NCI-H146 treated with DMSO at 0.1 percent for 48 hours (cell line): ENCODE measurements around the gene ATP5ME.
A peak's percentile ranks its signal among the peaks of the same experiment; 100 is the strongest.
"Not testable (repeated sequence)": the region's sequence is repeated elsewhere in the genome, so short reads cannot be mapped to it uniquely, and the experiment has no call there.

Experiments used
- DNase-seq: peaks from one replicate; lab custom pipeline; 2025; ENCODE audit not compliant: unreplicated experiment; lab: John Stamatoyannopoulos, UW

The ATP5ME gene

GRCh38 chr4:656436-657337, 17.4 kb downstream of the ATP5ME start:
- DNase-seq: no peak

GRCh38 chr4:655464-656151, 18.5 kb downstream of the ATP5ME start:
- no peak for DNase-seq

DNA sequence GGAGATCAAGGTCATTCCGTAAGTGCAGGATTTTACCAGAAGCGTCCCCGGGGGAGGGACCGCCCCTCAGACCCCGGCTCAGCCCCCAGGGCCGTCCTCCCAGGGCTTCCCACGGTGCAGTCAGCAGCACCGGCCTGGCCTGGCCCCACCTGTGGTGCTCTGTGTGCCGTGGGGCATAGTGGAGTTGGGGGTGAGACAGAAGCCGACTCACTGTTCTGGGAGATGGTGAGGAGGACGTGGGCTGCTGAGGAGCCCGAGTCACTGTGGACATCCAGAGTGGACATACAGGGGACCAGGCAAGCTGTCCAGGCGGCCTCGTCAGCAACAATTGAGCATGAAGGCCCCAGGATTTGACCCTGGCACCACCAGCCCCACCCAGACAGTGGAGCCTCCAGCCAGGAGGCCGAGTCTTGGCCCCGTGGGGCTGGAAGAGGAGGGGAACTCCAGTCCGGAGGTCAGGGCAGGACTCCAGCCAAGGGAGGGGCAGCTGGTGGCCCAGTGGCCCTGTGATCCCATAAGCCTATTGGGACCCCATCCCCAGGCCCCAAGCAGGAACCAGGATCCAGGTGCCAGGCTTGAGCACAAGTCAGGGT, 19.1 kb downstream of the ATP5ME start:
- DNase-seq: no peak

DNA sequence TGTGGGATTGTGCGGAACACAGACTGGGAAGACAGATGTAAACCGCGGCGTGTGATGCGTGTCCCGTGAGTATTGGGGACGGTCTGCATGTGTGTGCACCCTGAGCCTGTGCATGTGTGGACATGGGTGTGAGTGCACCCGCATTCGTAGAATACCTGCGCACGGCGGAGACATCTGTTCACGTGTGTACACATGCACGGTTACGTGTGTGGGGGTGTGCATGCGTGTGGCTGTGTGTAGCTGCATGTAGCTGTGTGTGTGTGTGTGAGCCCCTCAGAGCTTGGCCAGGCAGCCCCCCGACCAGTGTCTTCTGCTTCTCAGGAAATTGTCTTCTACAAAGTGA, 19.6 kb downstream of the ATP5ME start:
- DNase-seq: no peak

- DNase-seq: no peak
These were observed 20.1 kb downstream of the ATP5ME start for GRCh38 chr4:653831-654502.

- DNase-seq: no peak
These were observed 20.8 kb downstream of the ATP5ME start for GRCh38 chr4:653080-653821.

- DNase-seq: no peak
These were observed 22.0 kb downstream of the ATP5ME start for GRCh38 chr4:651884-652642.

DNA sequence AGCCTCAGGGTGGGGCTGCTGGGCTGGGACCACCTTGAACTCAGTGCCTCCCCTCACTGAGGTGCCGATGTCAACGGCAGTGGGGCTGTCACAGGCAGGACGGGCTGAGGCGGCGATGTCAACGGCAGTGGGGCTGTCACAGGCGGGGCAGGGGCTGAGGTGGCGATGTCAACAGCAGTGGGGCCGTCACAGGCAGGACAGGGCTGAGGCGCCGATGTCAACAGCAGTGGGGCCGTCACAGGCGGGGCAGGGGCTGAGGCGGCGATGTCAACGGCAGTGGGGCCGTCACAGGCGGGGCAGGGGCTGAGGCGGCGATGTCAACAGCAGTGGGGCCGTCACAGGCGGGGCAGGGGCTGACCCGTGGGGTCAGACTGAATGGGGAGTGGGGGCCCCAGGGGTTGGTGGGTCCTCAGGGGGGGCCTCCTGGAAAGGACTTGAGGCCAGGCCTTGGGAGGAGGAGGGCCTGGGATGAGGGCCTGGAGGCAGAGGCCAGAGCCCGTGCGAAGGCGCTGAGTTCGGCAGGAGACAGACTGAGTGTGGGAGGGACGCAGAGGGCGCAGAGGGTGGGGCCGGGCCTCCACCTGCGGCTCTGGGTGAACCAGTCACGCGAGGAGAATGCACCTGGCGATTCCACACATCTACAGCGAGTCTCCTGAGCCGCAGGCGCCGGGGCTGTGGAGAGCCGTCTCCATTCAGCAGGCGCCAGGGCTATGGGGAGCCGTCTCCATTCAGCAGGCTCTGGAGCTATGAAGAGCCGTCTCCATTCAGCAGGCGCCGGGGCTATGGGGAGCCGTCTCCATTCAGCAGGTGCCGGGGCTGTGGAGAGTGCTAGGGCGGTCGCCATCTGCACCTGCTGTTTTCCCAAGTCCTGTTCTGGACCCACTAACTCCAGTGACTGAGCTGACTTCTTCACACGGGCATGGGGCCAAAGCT, 22.9 kb downstream of the ATP5ME start:
- peak; percentile 30 for DNase-seq

DNA sequence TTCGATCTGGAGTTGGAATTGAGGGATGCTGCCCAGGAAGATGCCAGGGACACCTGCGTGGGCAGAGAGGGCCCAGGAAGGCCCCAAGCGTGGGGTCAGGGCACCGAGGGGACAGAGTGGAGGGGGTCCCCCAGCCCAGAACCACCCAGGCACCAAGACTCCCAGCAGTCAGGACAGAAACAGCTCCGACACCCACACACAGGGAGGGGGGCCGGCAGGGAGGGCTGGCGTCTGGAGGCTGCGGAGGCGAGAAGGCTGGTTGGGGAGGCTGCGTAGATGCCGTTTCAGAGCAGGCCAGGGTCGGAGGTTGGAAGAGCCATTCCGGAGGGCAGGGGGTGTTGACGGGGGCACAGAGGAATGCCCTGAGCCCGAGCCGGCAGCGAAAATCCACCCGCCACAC, 23.6 kb downstream of the ATP5ME start:
- no peak for DNase-seq

GRCh38 chr4:649751-650310, 24.2 kb downstream of the ATP5ME start:
- DNase-seq: no peak

DNA sequence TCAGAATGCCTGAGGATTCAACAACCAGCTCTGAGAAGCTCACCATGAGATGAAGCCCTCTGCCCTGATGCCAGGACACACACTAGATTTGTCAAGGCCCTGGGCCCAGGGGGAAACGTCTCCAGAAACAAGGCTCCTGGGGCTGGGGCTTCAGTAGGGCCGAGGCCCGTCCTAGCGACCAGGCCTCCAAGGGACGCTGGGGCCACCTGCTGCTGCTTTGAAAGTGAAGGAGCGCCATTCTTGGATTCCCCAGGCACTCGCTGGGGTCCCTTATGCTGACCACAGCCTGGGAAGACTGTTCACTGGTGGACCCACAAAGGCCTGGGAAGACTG, 24.8 kb downstream of the ATP5ME start:
- no peak for DNase-seq

DNA sequence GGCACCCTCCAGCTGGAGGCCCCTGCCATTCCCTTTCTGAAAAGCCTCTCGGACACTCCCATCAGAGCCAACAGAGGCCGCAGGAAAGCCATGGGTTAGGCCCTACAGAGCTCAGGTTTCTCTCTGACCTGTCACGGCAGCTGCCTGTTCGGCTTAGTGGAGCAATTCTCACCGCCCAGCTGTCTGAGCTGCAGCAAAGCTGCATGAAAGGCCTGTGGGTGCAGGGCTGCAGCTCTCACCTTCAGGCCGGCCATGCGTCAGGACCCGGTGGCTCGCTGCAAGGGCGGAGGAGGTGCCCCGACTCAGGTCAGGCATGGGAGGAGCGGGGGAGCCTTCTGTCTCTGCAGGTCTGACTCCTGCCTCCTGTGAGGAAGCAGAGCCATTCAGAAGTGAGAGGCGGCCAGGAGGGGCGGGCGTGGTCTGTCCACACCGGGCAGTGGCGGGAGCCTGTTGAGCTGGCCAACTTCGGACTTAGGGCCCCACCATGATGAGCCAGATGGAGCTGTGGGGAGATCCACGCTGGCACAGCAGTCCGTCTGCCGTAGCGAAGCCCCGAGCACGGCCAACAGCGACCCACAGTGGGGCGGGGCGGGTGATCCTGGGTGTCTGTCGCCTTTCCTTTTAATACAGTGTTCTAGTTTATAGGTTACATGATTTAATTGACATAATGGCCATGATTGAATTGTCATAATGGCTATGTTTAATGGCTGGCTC, 25.3 kb downstream of the ATP5ME start:
- no peak for DNase-seq

DNA sequence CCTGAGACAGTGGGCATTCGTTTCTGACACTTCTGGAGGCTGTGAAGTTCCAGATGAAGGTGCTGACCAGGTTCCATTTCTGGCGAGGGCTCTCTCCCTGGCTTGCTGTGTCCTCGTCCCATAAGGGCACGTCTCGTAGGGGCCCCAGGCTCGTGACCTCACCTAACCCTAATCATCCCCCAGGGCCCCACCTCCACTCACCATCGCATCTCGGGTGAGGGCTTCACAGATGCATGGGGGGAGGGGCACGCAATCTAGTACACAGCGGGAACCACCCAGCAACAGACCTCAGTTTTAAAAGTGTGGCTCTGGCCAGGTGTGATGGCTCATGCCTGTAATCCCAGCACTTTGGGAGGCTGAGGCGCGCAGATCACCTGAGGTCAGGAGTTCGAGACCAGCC, 26.6 kb downstream of the ATP5ME start:
- no peak for DNase-seq

GRCh38 chr4:646460-646859, 27.6 kb downstream of the ATP5ME start:
- no peak for DNase-seq

GRCh38 chr4:642366-642765, 31.7 kb downstream of the ATP5ME start:
- not testable (repeated sequence) for DNase-seq

GRCh38 chr4:637536-638280, 36.4 kb downstream of the ATP5ME start:
- DNase-seq: no peak

DNA sequence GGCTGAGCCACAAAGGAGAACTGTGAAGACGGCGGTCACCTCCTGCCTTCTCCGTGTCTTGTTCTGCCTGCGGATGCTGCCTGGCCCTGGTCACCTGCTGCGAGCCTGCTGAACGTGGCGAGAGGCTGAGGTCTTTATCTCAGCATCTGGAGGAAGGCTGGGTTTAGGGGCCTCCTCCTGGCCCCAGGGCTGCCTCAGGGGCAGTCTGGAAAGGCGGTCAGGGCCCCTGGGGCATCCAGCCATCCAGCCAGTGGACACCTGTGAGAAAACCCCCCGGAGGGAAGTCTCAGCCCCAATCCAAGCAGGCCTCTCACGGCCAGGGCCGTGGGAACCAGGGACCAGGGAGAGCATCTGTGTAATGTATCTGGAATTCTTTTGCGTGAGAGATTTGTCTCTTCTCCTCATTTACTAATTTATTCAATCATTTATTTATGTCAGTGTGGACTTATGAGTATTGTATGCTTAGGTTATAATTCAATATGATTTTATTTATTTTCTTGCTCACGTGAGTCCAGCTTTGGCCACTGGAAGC, 37.4 kb downstream of the ATP5ME start:
- no peak for DNase-seq
